MCF 10A (cell line): ENCODE measurements around the gene SHISA9. TPM values are rescaled to one million over a fixed set of nuclear protein-coding genes. Genes with fewer than 3 reads are reported as not detected.
A peak's percentile ranks its signal among the peaks of the same experiment; 100 is the strongest.
"Not testable (repeated sequence)": the region's sequence is repeated elsewhere in the genome, so short reads cannot be mapped to it uniquely, and the experiment has no call there.

Experiments used
- Bru-seq: library from RNA; stranded (reverse); fragments of 400-500 nt; gene quantifications from one replicate; lab custom pipeline; 2021; lab: Mats Ljungman, UMichigan
- BruChase-seq, 2 experiments: library from RNA; stranded (reverse); fragments of 400-500 nt; gene quantifications; one replicate each; lab custom pipeline; 2021; lab: Mats Ljungman, UMichigan
- BruUV-seq: library from RNA; stranded (reverse); fragments of 400-500 nt; replicated peaks from 2 replicates; lab custom pipeline; 2021; lab: Mats Ljungman, UMichigan
- CTCF ChIA-PET: fragments of 300-600 bp; sonication (Branson Sonifier 250); formaldehyde crosslinking; extraction: SDS; loops from one replicate; lab custom pipeline; 2021; ENCODE audit warnings: antibody characterized with exemption, inconsistent platforms; lab: Yijun Ruan, JAX
- POLR2A ChIA-PET: fragments of 300-600, 350-650 bp; sonication (Branson Sonifier 250); formaldehyde crosslinking; extraction: SDS; loops from one replicate; lab custom pipeline; 2020; ENCODE audit warnings: antibody characterized with exemption, inconsistent platforms; lab: Yijun Ruan, JAX
- DNase-seq: peaks from one replicate; pipeline ENCODE4 v3.0.0-alpha.2; 2018; ENCODE audit not compliant: unreplicated experiment
- H3K27ac Mint-ChIP-seq: one replicate; pipeline ENCODE4 v1.8.0; 2022; ENCODE audit warnings: mild to moderate bottlenecking, low read depth, mixed read lengths; ENCODE audit not compliant: unreplicated experiment
- H3K27me3 Mint-ChIP-seq: one replicate; pipeline ENCODE4 v1.8.0; 2022; ENCODE audit warnings: mixed read lengths; ENCODE audit not compliant: insufficient read depth, unreplicated experiment
- H3K36me3 Mint-ChIP-seq: one replicate; pipeline ENCODE4 v1.8.0; 2022; ENCODE audit warnings: mild to moderate bottlenecking, moderate library complexity, mixed read lengths; ENCODE audit not compliant: insufficient read depth, unreplicated experiment
- H3K4me1 Mint-ChIP-seq: one replicate; pipeline ENCODE4 v1.8.0; 2022; ENCODE audit warnings: mixed read lengths; ENCODE audit not compliant: insufficient read depth, unreplicated experiment
- H3K4me3 Mint-ChIP-seq: one replicate; pipeline ENCODE4 v1.8.0; 2022; ENCODE audit warnings: mild to moderate bottlenecking, moderate library complexity, mixed read lengths; ENCODE audit not compliant: unreplicated experiment
- H3K9me3 Mint-ChIP-seq: one replicate; pipeline ENCODE4 v1.8.0; 2022; ENCODE audit warnings: mixed read lengths; ENCODE audit not compliant: unreplicated experiment
- CTCF ChIP-seq: fragments of 200-600 bp; IDR thresholded peaks from one replicate; pipeline ENCODE4 v1.8.0; 2022; ENCODE audit warnings: antibody characterized with exemption, mild to moderate bottlenecking; ENCODE audit not compliant: unreplicated experiment
- intact Hi-C: fragments of 100-400 bp; cut with micrococcal nuclease; formaldehyde crosslinking; loops from 2 replicates; pipeline ENCODE4 v1.14.1; 2022
- long read RNA-seq: library from polyadenylated mRNA; stranded (forward); transcript quantifications from one replicate; pipeline ENCODE4 v2.0.0, GENCODE V29; 2022
- total RNA-seq: library from RNA; stranded (reverse); gene quantifications from 2 replicates; pipeline ENCODE4 v1.2.3, GENCODE V29; 2022

Gene SHISA9
- total RNA-seq (6.8 and 8.0 TPM in 2 replicates), Bru-seq, nascent RNA (percentile 49 among the genes with signal in this experiment), BruChase-seq, experiment 1, labeled RNA remaining after a 6-hour chase (percentile 42 among the genes with signal in this experiment), BruChase-seq, experiment 2, labeled RNA remaining after a 2-hour chase (percentile 46 among the genes with signal in this experiment)
- long read RNA-seq, full-length matches to known transcripts, result 4 of 4 reads
- long read RNA-seq, partial matches to known transcripts, result 0 of 4 reads
- long read RNA-seq, other reads (novel, unspliced or antisense), result 0 of 4 reads

DNA sequence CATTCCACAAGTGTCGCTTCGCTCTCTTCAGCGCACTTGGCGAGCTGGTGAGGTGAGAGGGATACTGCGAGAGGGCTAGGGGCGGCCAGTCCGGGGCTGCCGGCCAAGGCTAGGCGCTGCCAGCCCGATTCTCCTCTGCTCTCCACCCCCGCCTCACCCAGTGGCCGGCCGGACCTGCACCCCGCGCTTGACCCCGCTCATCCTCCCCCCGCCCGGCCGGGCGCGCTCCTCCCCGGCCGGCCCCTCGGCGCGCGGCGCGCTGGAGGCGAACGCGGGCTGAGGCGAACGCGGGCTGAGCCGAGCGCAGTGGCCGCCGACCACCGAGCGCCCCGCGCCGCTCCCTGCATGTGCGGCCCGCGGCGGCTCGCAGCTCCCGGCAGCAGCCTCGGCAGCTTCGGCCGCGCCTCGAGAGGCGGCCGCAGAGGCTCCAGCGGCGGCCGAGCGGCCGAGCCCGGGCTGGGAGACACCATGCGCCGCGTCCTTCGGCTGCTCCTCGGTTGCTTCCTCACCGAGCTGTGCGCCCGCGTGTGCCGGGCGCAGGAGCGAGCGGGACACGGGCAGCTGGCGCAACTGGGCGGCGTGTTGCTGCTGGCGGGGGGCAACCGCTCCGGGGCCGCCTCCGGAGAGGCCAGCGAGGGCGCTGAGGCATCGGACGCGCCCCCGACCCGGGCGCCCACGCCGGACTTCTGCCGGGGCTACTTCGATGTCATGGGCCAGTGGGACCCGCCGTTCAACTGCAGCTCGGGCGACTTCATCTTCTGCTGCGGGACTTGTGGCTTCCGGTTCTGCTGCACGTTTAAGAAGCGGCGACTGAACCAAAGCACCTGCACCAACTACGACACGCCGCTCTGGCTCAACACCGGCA, at the start of gene SHISA9:
Gene SHISA9 (plus strand): TSS at position 2 of the 865 bp plus-strand sequence.
- POLR2A ChIA-PET, result no interaction called here
- TF ChIP-seq CTCF, result no peak
- Mint-ChIP-seq H3K27me3 (peaks cover 11% of the 10 kb centered on the region), H3K27ac (no peak within 1 kb of the TSS), H3K4me3 (peak within 1 kb of the TSS; percentile 81), H3K36me3 (no peaks in the 10 kb centered on the region), H3K9me3 (no peaks in the 10 kb centered on the region), H3K4me1 (no peaks in the 10 kb centered on the region)
- CTCF ChIA-PET, result interaction anchor here (0.6 to 0.7 kb wide), 2 partner anchors 50 to 798 kb away, joined by 3 read pairs; no protein-coding TSS in a partner anchor
- BruUV-seq, result no TSS peak
- intact Hi-C loops, result loop anchor here (1.0 kb wide), 1 partner anchor 552 kb away; no protein-coding TSS in a partner anchor
- DNase-seq, result no peak

- no peak overlapping the region for H3K27ac Mint-ChIP-seq
- no peak for DNase-seq
- peaks cover 7% of the 10 kb centered on the region for H3K9me3 Mint-ChIP-seq
- ChIA-PET POLR2A (no interaction called here), CTCF (no interaction called here)
- no peak for TF ChIP-seq CTCF
- H3K4me3 Mint-ChIP-seq, result no peak overlapping the region
- no peaks in the 10 kb centered on the region for H3K27me3 Mint-ChIP-seq
- H3K36me3 Mint-ChIP-seq, result no peaks in the 10 kb centered on the region
- H3K4me1 Mint-ChIP-seq, result no peaks in the 10 kb centered on the region
- BruUV-seq, result no TSS peak
- intact Hi-C loops, result no loop called here
These were observed 47.4 kb upstream of the SHISA9 start for GRCh38 chr16:12853972-12854371.

GRCh38 chr16:12857435-12857834, 44.0 kb upstream of the SHISA9 start:
- BruUV-seq, POLR2A ChIA-PET, H3K9me3 Mint-ChIP-seq, H3K36me3 Mint-ChIP-seq, DNase-seq, intact Hi-C loops, H3K27me3 Mint-ChIP-seq, H3K27ac Mint-ChIP-seq, H3K4me1 Mint-ChIP-seq, H3K4me3 Mint-ChIP-seq: not testable (repeated sequence)
- CTCF ChIA-PET, result interaction anchor here (0.8 kb wide), 1 partner anchor 39 kb away, joined by 3 read pairs; no protein-coding TSS in a partner anchor

DNA sequence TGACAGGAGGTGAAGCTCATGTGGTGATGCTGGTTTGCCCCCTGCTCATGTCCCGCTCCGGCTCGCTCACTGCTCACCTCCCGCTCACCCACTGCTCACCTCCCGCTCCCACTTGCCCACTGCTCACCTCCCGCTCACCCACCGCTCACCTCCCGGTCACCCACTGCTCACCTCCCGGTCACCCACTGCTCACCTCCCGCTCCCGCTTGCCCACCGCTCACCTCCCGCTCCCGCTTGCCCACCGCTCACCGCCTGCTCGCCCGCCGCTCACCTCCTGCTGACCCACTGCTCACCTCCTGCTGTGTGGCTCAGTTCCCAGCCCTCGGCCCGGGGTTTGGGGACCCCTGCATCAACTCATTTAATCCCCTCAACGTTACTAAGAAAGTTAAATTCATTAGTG, 39.1 kb upstream of the SHISA9 start:
- CTCF ChIA-PET, result no interaction called here
- Mint-ChIP-seq H3K36me3 (no peaks in the 10 kb centered on the region), H3K9me3 (peaks cover 4% of the 10 kb centered on the region), H3K4me3 (no peak overlapping the region), H3K27ac (no peak overlapping the region), H3K4me1 (no peaks in the 10 kb centered on the region), H3K27me3 (no peaks in the 10 kb centered on the region)
- intact Hi-C loops, result no loop called here
- no peak for DNase-seq
- BruUV-seq, result no TSS peak
- no peak for TF ChIP-seq CTCF
- POLR2A ChIA-PET, result no interaction called here
